Coronary artery (tissue), 2 donors: ENCODE data around the gene RUSC1.
A peak's percentile ranks its signal among the peaks of the same experiment; 100 is the strongest.

Source experiments
- DNase-seq: peaks from one replicate; pipeline ENCODE4 v3.0.0-alpha.2; 2017; ENCODE audit warnings: low spot score
- H3K27ac ChIP-seq, 2 donors: fragments of 200-600 bp; sonication (generic); one replicate each; pipeline ENCODE4 v1.5.1; 2016 to 2019
- H3K4me3 ChIP-seq: fragments of 200-600 bp; sonication (generic); 2 replicates; pipeline ENCODE4 v1.5.1; 2016; ENCODE audit warnings: mild to moderate bottlenecking, moderate library complexity
- CTCF ChIP-seq: fragments of 200-600 bp; sonication (generic); IDR thresholded peaks from one replicate; pipeline ENCODE4 v1.5.1; 2019; ENCODE audit warnings: antibody characterized with exemption

The RUSC1 gene

GRCh38 chr1:155329980-155330598 lies 9.4 kb downstream of the RUSC1 start:
- Histone ChIP-seq H3K27ac (no peak overlapping the region), H3K4me3 (no peak overlapping the region)
- TF ChIP-seq CTCF = no peak
- no peak for DNase-seq

GRCh38 chr1:155334962-155335361 lies 14.3 kb downstream of the RUSC1 start:
- no peak for TF ChIP-seq CTCF
- Histone ChIP-seq H3K4me3 (no peak overlapping the region), H3K27ac (no peak overlapping the region)
- no peak for DNase-seq

GRCh38 chr1:155339515-155340097 lies 18.9 kb downstream of the RUSC1 start:
- no peak overlapping the region for H3K4me3 ChIP-seq
- no peak for DNase-seq
- H3K27ac ChIP-seq = no peak overlapping the region
- no peak for TF ChIP-seq CTCF

GRCh38 chr1:155342842-155343241 lies 22.1 kb downstream of the RUSC1 start:
- H3K27ac ChIP-seq = no peak overlapping the region
- DNase-seq = no peak
- TF ChIP-seq CTCF = no peak
- no peak overlapping the region for H3K4me3 ChIP-seq

GRCh38 chr1:155352631-155353030 lies 31.9 kb downstream of the RUSC1 start:
- TF ChIP-seq CTCF = no peak
- H3K27ac ChIP-seq = no peak overlapping the region
- H3K4me3 ChIP-seq = no peak overlapping the region
- DNase-seq = no peak

- DNase-seq = no peak
- TF ChIP-seq CTCF = no peak
- Histone ChIP-seq H3K4me3 (no peak overlapping the region), H3K27ac (no peak overlapping the region)
These were observed 39.4 kb downstream of the RUSC1 start for GRCh38 chr1:155360051-155360450.

GRCh38 chr1:155379180-155379579 lies 58.5 kb downstream of the RUSC1 start:
- no peak for DNase-seq
- peak overlapping the region in 1 of 2 donors; percentile 60 for H3K27ac ChIP-seq
- peak overlapping the region; percentile 40 for H3K4me3 ChIP-seq
- no peak for TF ChIP-seq CTCF
